ENCODE results near the gene PRR22.

PRR22 gene

GRCh38 chr19:5814123-5814851, 29.7 kb upstream of the PRR22 start:
- in situ Hi-C loops (cut with MboI; ENCODE audit: low sequenced_read_pairs), result no loop called here

GRCh38 chr19:5811117-5811516, 26.6 kb upstream of the PRR22 start:
- in situ Hi-C loops (cut with MboI; ENCODE audit: low sequenced_read_pairs), result no loop called here

DNA sequence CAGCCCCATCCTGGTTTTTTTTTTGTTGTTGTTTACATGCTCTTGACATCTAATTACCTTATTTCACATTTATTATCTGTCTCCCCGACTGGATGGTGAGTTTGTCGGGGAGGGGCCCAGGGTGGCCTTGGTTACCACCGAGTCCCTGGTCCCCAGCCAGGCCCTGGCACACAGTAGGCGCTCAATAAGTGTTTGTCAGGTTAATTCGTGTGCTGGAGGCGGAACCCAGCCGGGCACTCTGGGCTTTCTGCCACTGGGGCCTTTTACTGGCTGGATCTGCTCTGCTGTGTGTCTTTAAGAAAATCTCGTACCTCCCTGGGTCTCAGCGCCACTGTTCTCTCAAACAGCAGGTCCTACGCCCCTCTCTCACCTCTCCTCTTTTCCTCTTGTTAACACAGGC, 24.9 kb upstream of the PRR22 start:
- in situ Hi-C loops (cut with MboI; ENCODE audit: low sequenced_read_pairs), result no loop called here

GRCh38 chr19:5809053-5809452, 24.5 kb upstream of the PRR22 start:
- in situ Hi-C loops (cut with MboI; ENCODE audit: low sequenced_read_pairs), result no loop called here

- in situ Hi-C loops (cut with MboI; ENCODE audit: low sequenced_read_pairs), result no loop called here
These were observed 23.7 kb upstream of the PRR22 start for GRCh38 chr19:5808120-5808816.

- in situ Hi-C loops (cut with MboI; ENCODE audit: low sequenced_read_pairs), result no loop called here
These were observed 22.4 kb upstream of the PRR22 start for GRCh38 chr19:5806905-5807304.

DNA sequence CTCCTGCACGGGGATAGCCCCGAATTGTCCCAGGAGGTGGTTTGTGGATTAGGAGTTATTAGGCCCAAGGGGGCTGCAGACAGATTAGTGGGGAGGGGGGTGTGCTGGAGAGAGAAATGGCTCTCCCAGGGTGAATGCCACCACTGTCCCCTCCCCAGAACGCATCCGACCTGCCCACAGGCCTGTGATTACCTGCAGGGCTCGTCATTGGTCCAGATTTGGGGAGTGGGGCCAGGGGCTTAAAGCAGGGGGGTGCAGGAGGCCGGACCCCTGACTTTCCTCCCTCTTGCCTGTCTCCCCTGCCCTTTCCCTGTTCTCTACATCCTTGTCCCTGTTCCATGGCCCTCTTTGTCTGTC, 21.6 kb upstream of the PRR22 start:
- in situ Hi-C loops (cut with MboI; ENCODE audit: low sequenced_read_pairs), result no loop called here

GRCh38 chr19:5805462-5806132, 21.1 kb upstream of the PRR22 start:
- in situ Hi-C loops (cut with MboI; ENCODE audit: low sequenced_read_pairs), result no loop called here

GRCh38 chr19:5804516-5805461, 20.2 kb upstream of the PRR22 start, which contains the start of gene NRTN:
TSS of gene NRTN (plus strand) at chr19:5805067. CDS start at chr19:5824166, 19,099 bp downstream.
- in situ Hi-C loops (cut with MboI; ENCODE audit: low sequenced_read_pairs), result no loop called here

- in situ Hi-C loops (cut with MboI; ENCODE audit: low sequenced_read_pairs), result no loop called here
These were observed 19.4 kb upstream of the PRR22 start for GRCh38 chr19:5803752-5804515.

DNA sequence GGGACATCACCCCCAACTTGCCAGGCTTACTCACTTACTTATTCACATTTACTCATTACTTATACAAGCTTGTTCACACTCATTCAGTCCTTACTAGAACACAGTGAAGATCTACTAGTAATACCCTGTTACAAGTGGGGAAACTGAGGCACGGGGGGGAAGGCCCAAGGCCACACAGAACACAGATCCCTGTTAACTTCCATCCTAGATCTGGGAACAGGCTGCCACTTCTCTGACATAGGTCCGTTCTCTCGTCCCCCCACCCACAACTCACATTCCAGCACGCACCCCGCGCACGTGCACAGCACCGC, 18.9 kb upstream of the PRR22 start:
- in situ Hi-C loops (cut with MboI; ENCODE audit: low sequenced_read_pairs), result no loop called here

GRCh38 chr19:5801796-5802619, 17.5 kb upstream of the PRR22 start:
- in situ Hi-C loops (cut with MboI; ENCODE audit: low sequenced_read_pairs), result no loop called here

GRCh38 chr19:5800361-5801270, 16.1 kb upstream of the PRR22 start:
- in situ Hi-C loops (cut with MboI; ENCODE audit: low sequenced_read_pairs), result no loop called here

- in situ Hi-C loops (cut with MboI; ENCODE audit: low sequenced_read_pairs), result no loop called here
These were observed 15.0 kb upstream of the PRR22 start for GRCh38 chr19:5799247-5800241.

DNA sequence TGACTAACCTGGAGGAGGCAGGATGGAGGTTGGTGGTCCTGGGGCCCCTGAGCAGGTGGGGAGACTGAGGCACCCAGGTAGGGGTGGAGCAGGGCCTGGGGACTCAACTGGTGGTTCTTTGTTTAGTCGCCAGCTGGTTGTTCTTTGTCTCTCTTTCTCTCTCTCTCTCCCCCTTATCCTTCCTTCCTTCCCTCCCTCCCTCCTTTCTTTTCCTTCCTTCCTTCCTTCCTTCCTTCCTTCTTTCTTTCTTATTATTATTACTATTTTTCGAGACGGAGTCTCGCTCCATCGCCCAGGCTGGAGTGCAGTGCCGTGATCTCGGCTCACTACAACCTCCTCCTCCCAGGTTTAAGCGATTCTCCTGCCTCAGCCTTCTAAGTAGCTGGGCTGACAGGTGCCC, 13.7 kb upstream of the PRR22 start:
- in situ Hi-C loops (cut with MboI; ENCODE audit: low sequenced_read_pairs), result no loop called here

- in situ Hi-C loops (cut with MboI; ENCODE audit: low sequenced_read_pairs), result no loop called here
These were observed 10.9 kb upstream of the PRR22 start for GRCh38 chr19:5795382-5795919.

GRCh38 chr19:5793188-5793587, 8.6 kb upstream of the PRR22 start:
- in situ Hi-C loops (cut with MboI; ENCODE audit: low sequenced_read_pairs), result no loop called here

Measured in hTERT RPE-1 (cell line).